ENCODE data around the gene DHX34. TPM values are rescaled to one million over a fixed set of nuclear protein-coding genes. Genes with fewer than 3 reads are reported as not detected.

The DHX34 gene
- polyA plus RNA-seq, 1 of the 3 experiments (the other 2 are of a cell fraction) = 16.4 TPM

- no peaks in the 10 kb centered on the region for H3K36me3 ChIP-seq (replicated peaks in 1 of 2; ENCODE audit: control insufficient read depth in 1 of 2, insufficient read depth in 2 of 2, low read length in 1 of 2)
- no peaks in the 10 kb centered on the region for H3K9me2 ChIP-seq
- ChIA-PET POLR2A (no interaction called here), CTCF (interaction anchor here (1.3 to 1.9 kb wide), 3 partner anchors 14 to 18 kb away, joined by 3 to 7 read pairs (median 3); partner anchors contain the start of gene DHX34)
- no peak overlapping the region for H3K4me3 ChIP-seq (ENCODE audit: low read depth in 2 of 2, low read length in 1 of 2)
- 73% methylated on average over 9 of the region's 9 CpGs for WGBS (ENCODE audit: low lambda C conversion rate)
- TF ChIP-seq YY1 (IDR thresholded peaks at IDR 0.05; ENCODE audit: low read depth) (no peak), IRF3 (IDR thresholded peaks at IDR 0.05; ENCODE audit: low read depth, low read length) (no peak), SIN3A (IDR thresholded peaks at IDR 0.05; ENCODE audit: borderline replicate concordance, low read depth, low read length) (no peak), TEAD4 (IDR thresholded peaks at IDR 0.05; ENCODE audit: borderline replicate concordance, insufficient read depth) (no peak), REST (IDR thresholded peaks at IDR 0.05; ENCODE audit: low read depth, low read length) (no peak), EZH2phosphoT487 (IDR thresholded peaks at IDR 0.05; ENCODE audit: borderline replicate concordance, low read depth) (no peak)
- no peak for DNase-seq
- no peaks in the 10 kb centered on the region for H3K9me3 ChIP-seq
- no peak overlapping the region for H2AFZ ChIP-seq (ENCODE audit: low read depth)
- H3K4me1 ChIP-seq (ENCODE audit: control insufficient read depth in 1 of 2, insufficient read depth in 2 of 2, low read depth in 1 of 2, low read length in 1 of 2) = no peaks in the 10 kb centered on the region; a peak in 1 of 4 replicates
- no peaks in the 10 kb centered on the region; the same call in 1 of the 2 replicates for H3K27me3 ChIP-seq (ENCODE audit: insufficient read depth)
- no peaks in the 10 kb centered on the region for H4K20me1 ChIP-seq (ENCODE audit: insufficient read depth)
- H3F3A ChIP-seq (replicated peaks; ENCODE audit: insufficient read depth) = no peaks in the 10 kb centered on the region
- no peaks in the 10 kb centered on the region for H3K79me2 ChIP-seq (ENCODE audit: insufficient read depth)
- H3K9ac ChIP-seq = no peak overlapping the region
- H3K27ac ChIP-seq (ENCODE audit: low read depth in 2 of 2, low read length in 1 of 2) = no peak overlapping the region
- H3K4me2 ChIP-seq = no peak overlapping the region
Observed at GRCh38 chr19:47330466-47330869, 18.6 kb upstream of the DHX34 start.

DNA sequence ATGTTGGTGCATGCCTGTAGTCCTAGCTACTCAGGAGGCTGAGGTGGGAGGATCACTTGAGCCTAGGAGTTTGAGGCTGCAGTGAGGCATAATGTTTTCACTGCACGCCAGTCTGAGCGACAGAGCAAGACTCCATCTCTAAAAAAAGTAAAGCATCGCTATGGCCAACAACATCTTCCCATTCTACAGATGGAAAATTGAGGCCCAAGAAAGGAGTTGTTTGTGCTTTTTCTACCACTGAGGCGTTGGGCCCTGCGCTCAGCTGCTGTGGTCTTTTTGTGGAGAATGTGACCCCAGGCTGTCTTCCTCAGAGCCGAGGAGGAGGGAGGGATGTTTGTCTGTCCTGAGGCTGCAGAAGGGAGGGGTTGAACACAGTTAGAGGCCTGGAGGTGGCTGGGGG is 17.6 kb upstream of the DHX34 start:
- H3K27me3 ChIP-seq (ENCODE audit: insufficient read depth) = no peaks in the 10 kb centered on the region; the same call in 1 of the 2 replicates
- H3K9me2 ChIP-seq = no peaks in the 10 kb centered on the region
- WGBS (ENCODE audit: low lambda C conversion rate) = 75% methylated on average over 6 of the region's 6 CpGs
- no peak overlapping the region for H2AFZ ChIP-seq (ENCODE audit: low read depth)
- TF ChIP-seq YY1 (IDR thresholded peaks at IDR 0.05; ENCODE audit: low read depth) = no peak
- TF ChIP-seq TEAD4 (IDR thresholded peaks at IDR 0.05; ENCODE audit: borderline replicate concordance, insufficient read depth) = no peak
- no peak for TF ChIP-seq CHD2 (IDR thresholded peaks at IDR 0.05; ENCODE audit: low read length, partially characterized antibody)
- no peak for TF ChIP-seq GATA2 (CRISPR knock-in tag; IDR thresholded peaks at IDR 0.05)
- no peak for TF ChIP-seq NFIC (IDR thresholded peaks at IDR 0.05; ENCODE audit: borderline replicate concordance)
- no peak for TF ChIP-seq RXRA (IDR thresholded peaks at IDR 0.05; ENCODE audit: borderline replicate concordance, low read depth)
- no peak for TF ChIP-seq RCOR1 (IDR thresholded peaks at IDR 0.05; ENCODE audit: low read length)
- no peak for TF ChIP-seq MEF2A (IDR thresholded peaks at IDR 0.05; ENCODE audit: borderline replicate concordance, low read depth)
- no peak for TF ChIP-seq GABPA (IDR thresholded peaks at IDR 0.05; ENCODE audit: low read depth)
- no peaks in the 10 kb centered on the region; a peak in 1 of 4 replicates for H3K4me1 ChIP-seq (ENCODE audit: control insufficient read depth in 1 of 2, insufficient read depth in 2 of 2, low read depth in 1 of 2, low read length in 1 of 2)
- H3K4me2 ChIP-seq = no peak overlapping the region
- H3K27ac ChIP-seq (ENCODE audit: low read depth in 2 of 2, low read length in 1 of 2) = no peak overlapping the region
- no peak overlapping the region for H3K4me3 ChIP-seq (ENCODE audit: low read depth in 2 of 2, low read length in 1 of 2)
- H3K79me2 ChIP-seq (ENCODE audit: insufficient read depth) = no peaks in the 10 kb centered on the region
- no peaks in the 10 kb centered on the region for H4K20me1 ChIP-seq (ENCODE audit: insufficient read depth)
- H3K36me3 ChIP-seq (replicated peaks in 1 of 2; ENCODE audit: control insufficient read depth in 1 of 2, insufficient read depth in 2 of 2, low read length in 1 of 2) = no peaks in the 10 kb centered on the region
- no peaks in the 10 kb centered on the region for H3K9me3 ChIP-seq
- no peak overlapping the region for H3K9ac ChIP-seq
- no peaks in the 10 kb centered on the region for H3F3A ChIP-seq (replicated peaks; ENCODE audit: insufficient read depth)
- no peak for DNase-seq
- POLR2A ChIA-PET = no interaction called here
- CTCF ChIA-PET = interaction anchor here (1.2 to 1.9 kb wide), 4 partner anchors 17 to 289 kb away, joined by 3 to 7 read pairs (median 3); partner anchors contain the start of gene DHX34
